ENCODE results near the gene ZNF566. TPM values are rescaled to one million over a fixed set of nuclear protein-coding genes. Genes with fewer than 3 reads are reported as not detected.

ZNF566 gene
- total RNA-seq (2022; extraction: Qiagen RNA extraction) = 7.5 to 9.2 TPM (median 8.3 TPM) in 5 replicates

DNA sequence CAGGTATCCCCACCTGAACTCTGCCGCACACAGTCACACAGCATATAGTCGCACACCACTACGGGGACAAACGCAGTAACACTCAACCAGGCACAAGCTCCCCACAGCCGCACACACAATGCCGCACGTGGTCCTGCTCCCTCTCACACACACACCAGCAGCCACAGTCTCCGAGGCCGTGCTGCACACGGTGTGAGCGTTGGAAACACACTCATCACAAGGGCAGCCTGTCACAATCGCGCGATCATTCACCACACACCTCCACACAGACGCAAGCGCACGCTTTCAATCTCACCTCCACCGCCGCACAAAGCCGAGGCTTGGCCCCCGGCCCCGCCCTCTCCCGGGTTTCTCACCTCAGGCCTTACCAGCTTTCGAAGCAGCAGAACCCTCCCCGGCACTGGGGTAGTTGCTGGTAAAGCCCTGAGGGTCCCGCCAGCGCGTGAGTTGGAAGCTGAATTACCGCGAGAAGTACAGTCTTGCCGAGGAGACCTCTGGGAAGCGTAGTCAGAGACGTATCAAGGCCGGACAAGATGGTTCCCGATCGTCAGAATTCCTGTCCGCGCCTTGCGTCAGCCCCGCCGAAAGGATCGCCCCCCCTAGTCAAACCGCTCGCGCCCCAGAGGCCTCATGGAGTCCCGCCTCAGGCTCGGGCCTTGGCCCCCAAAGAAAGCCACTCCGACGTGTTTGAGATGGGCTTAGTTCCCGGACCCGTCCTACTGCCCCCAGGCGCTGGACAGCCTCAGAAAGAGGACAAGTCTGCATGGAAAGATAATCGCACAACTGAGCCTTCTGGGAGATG, at the start of gene ZNF566:
Gene ZNF566 (minus strand): TSS at position 444 of the 802 bp plus-strand sequence. CDS start 13,004 bp downstream, outside the sequence.

DNA sequence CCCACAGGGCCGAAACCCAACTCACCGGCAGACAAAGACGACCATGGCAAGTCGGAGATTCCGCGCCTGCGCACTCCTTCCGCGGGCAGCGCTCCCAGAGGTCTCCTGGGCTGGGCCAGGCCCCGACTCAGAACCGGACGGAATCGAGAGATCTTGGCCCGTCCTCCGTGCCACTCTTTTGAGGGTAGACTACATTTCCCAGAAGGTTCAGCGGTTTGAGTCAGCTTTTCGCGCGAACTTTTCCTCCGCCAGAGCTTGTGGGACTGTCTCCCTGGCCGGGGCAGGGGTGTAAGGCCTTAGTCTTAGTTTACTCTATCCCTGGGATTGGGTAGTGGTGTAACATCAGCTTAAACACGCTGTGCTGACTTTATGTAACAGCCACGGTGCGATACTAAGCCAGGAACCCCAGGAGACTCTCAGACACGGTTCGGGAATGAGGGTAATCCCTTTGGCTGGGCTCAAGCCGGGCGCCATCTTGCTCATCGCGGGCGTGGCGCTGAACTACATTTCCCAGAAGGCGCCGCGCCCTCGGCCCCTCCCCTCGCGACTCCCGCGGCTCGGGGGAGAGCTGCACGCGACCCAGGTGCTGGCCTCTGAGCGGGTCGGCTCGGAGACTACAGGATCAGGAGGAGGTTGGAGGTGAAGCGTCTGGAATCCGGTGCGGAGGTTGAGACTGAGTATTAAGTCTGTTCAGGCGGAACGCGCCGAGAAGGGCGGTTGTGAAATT, 39.0 kb upstream of the ZNF566 start, which contains the start of gene ZNF260:
Gene ZNF260 (minus strand): TSS at position 78 of the 727 bp plus-strand sequence. CDS start 13,033 bp downstream, outside the sequence.

DNA sequence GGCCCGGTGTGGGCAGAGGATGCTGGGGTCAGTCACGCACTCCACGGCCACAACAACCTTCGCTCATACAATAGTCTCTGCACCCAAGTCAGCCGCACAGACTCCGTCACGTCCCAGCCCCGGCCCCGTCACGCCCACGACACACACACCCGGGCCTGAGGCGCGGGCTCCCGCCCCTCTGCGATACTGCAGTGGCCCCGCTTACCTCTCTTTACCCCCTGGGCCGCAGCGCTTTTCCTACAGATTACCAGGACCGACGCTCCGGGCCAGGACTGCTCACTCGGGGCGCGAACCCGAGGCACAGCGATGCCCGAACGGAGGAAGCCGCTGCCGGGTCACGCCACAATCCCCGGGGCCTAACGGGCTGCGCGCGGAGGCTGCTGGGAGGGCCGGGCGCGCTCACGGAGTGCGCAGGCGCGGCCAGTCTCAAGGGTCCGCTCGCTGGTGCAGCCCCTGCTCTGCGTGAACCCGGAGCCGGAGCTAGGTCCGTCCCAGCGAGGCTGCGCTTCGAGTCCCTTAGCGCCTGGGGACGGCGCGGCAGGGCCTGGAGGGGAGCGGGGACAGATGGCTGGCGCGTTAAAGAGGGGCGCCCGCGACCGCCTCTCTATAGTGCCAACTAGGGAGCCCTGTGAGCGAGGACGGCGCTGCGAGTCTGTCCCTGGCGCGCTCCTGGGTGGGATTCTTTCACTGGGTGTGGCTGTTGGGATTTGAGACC, 70.9 kb downstream of the ZNF566 start, which contains the start of gene ZFP82:
Gene ZFP82 (minus strand): TSS at position 358 of the 715 bp plus-strand sequence. CDS start 8,855 bp downstream, outside the sequence.

Other genes starting within 250 kb of the ZNF566 start
- 1.5 to 2.8 TPM (median 2.2 TPM) in 5 replicates for gene ZFP14, start 110.4 kb downstream of the ZNF566 start, total RNA-seq (2022; extraction: Qiagen RNA extraction)
- 1.6 to 2.0 TPM (median 1.7 TPM) in 5 replicates for gene ZFP82, start 70.9 kb downstream of the ZNF566 start, total RNA-seq (2022; extraction: Qiagen RNA extraction)
- 6.6 to 11.2 TPM (median 8.3 TPM) in 5 replicates for gene ZNF260, start 38.7 kb upstream of the ZNF566 start, total RNA-seq (2022; extraction: Qiagen RNA extraction)
- 2.1 to 3.2 TPM (median 2.5 TPM) in 5 replicates for gene ZNF529, start 83.7 kb upstream of the ZNF566 start, total RNA-seq (2022; extraction: Qiagen RNA extraction)
- 0.05 to 0.07 TPM (median 0.06 TPM) in 4 of 5 replicates, not detected in the other for gene ZNF382, start 115.8 kb upstream of the ZNF566 start, total RNA-seq (2022; extraction: Qiagen RNA extraction)
- 5.7 to 8.6 TPM (median 6.2 TPM) in 5 replicates for gene ZNF461, start 177.3 kb upstream of the ZNF566 start, total RNA-seq (2022; extraction: Qiagen RNA extraction)
- gene ZNF567, start 198.1 kb upstream of the ZNF566 start, total RNA-seq (2022; extraction: Qiagen RNA extraction) = 9.0 to 9.8 TPM (median 9.7 TPM) in 5 replicates

All from A549 treated with dexamethasone at 1 μM for 4 hours (cell line).